A549 treated with CORT108297 at 1 μM for 4 hours (cell line): ENCODE data around the gene ARHGEF2. TPM values are rescaled to one million over a fixed set of nuclear protein-coding genes. Genes with fewer than 3 reads are reported as not detected.

Source experiments
- total RNA-seq: library from RNA; stranded (reverse); fragments of 200-300 nt; extraction: Qiagen RNA extraction; gene quantifications from 5 replicates; pipeline ENCODE4 v1.2.3, GENCODE V29; 2022

Gene ARHGEF2
- 33.2 to 40.9 TPM (median 37.4 TPM) in 5 replicates for total RNA-seq

GRCh38 chr1:155978325-155978972 lies at the start of gene ARHGEF2:
ARHGEF2 (minus strand) TSS chr1:155978547; CDS start chr1:155978427, 120 bp downstream.

DNA sequence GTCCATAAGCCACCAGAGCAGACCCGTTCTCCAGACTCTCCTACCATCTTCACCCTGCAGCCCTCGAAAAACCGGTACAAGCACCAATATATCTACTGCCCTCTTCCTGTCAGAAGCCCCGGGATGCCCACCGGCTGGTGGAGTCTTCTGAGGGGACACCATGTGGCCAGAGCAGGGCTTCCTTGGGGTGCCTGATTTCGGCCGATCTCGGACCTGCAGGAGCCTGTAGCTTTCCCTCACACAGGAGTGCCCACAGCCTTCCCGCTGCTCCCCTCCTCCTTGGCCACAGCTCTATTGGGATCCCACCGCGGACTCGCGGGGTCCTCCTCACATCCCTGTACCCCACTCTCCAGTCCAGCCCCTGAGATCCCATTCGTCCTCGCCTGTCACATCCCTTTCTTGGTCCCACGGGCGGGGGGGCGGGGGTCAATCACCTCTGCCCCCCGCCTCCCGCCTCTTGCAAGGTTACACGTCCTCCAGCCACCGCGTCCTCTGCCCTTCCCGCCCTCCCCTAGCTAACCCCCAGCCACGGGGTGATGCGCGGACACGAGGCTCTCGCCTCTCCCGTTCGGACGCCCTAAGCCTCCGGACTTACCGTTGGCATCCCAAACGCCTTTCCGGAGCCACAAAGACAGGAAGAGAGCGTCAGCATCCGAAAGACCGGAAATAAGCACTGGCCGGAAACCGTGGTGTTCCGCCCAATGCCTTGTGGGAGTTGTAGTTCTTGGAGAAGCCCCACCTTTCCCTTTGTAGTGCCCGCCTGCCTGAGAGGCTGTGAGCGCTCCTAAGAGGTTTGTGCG lies 42.1 kb upstream of the ARHGEF2 start, which contains the start of gene SSR2:
TSS of gene SSR2 (minus strand) at position 659 of the 800 bp plus-strand sequence. CDS start 784 bp downstream, outside the sequence.

GRCh38 chr1:155940993-155941844 lies 37.1 kb downstream of the ARHGEF2 start, which contains the start of gene RXFP4:
RXFP4 (plus strand) TSS chr1:155941638; CDS start chr1:155941710, 72 bp downstream.

GRCh38 chr1:155934097-155934935 lies 44.0 kb downstream of the ARHGEF2 start, which contains the start of gene KHDC4:
KHDC4 (minus strand) TSS chr1:155934413; CDS start chr1:155934373, 40 bp downstream.

GRCh38 chr1:155911156-155912055 lies 66.9 kb downstream of the ARHGEF2 start, which contains the start of gene RIT1:
RIT1 (minus strand) TSS chr1:155911349; CDS start chr1:155910761, 588 bp downstream.

Other genes starting within 250 kb of the ARHGEF2 start
- 12.6 to 14.7 TPM (median 14.6 TPM) in 5 replicates for gene GON4L, start 121.3 kb downstream of the ARHGEF2 start, total RNA-seq
- gene SYT11, start 119.0 kb downstream of the ARHGEF2 start, total RNA-seq = 1.1 to 1.6 TPM (median 1.3 TPM) in 5 replicates
- gene RIT1, start 67.2 kb downstream of the ARHGEF2 start, total RNA-seq = 22.3 to 24.4 TPM (median 23.9 TPM) in 5 replicates
- gene KHDC4, start 44.1 kb downstream of the ARHGEF2 start, total RNA-seq = 20.3 to 27.7 TPM (median 26.3 TPM) in 5 replicates
- gene RXFP4, start 36.9 kb downstream of the ARHGEF2 start, total RNA-seq = 0.07 TPM in 1 of 5 replicates, not detected in the others
- gene SSR2, start 42.4 kb upstream of the ARHGEF2 start, total RNA-seq = 259 to 273 TPM (median 265 TPM) in 5 replicates
- 35.9 to 45.7 TPM (median 42.4 TPM) in 5 replicates for gene UBQLN4, start 75.3 kb upstream of the ARHGEF2 start, total RNA-seq
- 160 to 166 TPM (median 161 TPM) in 5 replicates for gene LAMTOR2, start 76.2 kb upstream of the ARHGEF2 start, total RNA-seq
- gene RAB25, start 82.6 kb upstream of the ARHGEF2 start, total RNA-seq = 0.21 TPM in 1 of 5 replicates, not detected in the others
- gene MEX3A, start 103.9 kb upstream of the ARHGEF2 start, total RNA-seq = 1.3 to 2.9 TPM (median 2.8 TPM) in 5 replicates
- gene LMNA, start 136.2 kb upstream of the ARHGEF2 start, total RNA-seq = 587 to 756 TPM (median 723 TPM) in 5 replicates
- 0.20 to 0.46 TPM (median 0.42 TPM) in 5 replicates for gene SEMA4A, start 175.0 kb upstream of the ARHGEF2 start, total RNA-seq
- gene SLC25A44, start 215.6 kb upstream of the ARHGEF2 start, total RNA-seq = 24.3 to 27.6 TPM (median 26.9 TPM) in 5 replicates
- gene PMF1, start 234.5 kb upstream of the ARHGEF2 start, total RNA-seq = 53.2 to 62.7 TPM (median 60.1 TPM) in 5 replicates